Loucy (cell line): ENCODE measurements around the gene GSE1.

ENCODE experiments used
- CTCF ChIP-seq: fragments of 200-600 bp; sonication (generic); conservative IDR thresholded peaks from 2 replicates; pipeline ENCODE4 v1.5.1; 2014; ENCODE audit warnings: mild to moderate bottlenecking, antibody characterized with exemption, low read length
- EZH2phosphoT487 ChIP-seq: fragments of 200-600 bp; IDR thresholded peaks from 2 replicates; pipeline ENCODE4 v1.6.1; 2018; ENCODE audit warnings: antibody characterized with exemption, mild to moderate bottlenecking, moderate library complexity, borderline replicate concordance

GRCh38 chr16:85589688-85590505 lies 23.2 kb upstream of the GSE1 start:
- TF ChIP-seq CTCF, result no peak
- TF ChIP-seq EZH2phosphoT487, result no peak
